Measurements from ENCODE around the gene PIK3R4.

PIK3R4 gene

GRCh38 chr3:130739848-130740247 is 6.8 kb downstream of the PIK3R4 start:
- no peak for DNase-seq

GRCh38 chr3:130738241-130738640 is 8.4 kb downstream of the PIK3R4 start:
- no peak for DNase-seq

GRCh38 chr3:130737622-130738021 is 9.0 kb downstream of the PIK3R4 start:
- DNase-seq, result peak; percentile 25

DNA sequence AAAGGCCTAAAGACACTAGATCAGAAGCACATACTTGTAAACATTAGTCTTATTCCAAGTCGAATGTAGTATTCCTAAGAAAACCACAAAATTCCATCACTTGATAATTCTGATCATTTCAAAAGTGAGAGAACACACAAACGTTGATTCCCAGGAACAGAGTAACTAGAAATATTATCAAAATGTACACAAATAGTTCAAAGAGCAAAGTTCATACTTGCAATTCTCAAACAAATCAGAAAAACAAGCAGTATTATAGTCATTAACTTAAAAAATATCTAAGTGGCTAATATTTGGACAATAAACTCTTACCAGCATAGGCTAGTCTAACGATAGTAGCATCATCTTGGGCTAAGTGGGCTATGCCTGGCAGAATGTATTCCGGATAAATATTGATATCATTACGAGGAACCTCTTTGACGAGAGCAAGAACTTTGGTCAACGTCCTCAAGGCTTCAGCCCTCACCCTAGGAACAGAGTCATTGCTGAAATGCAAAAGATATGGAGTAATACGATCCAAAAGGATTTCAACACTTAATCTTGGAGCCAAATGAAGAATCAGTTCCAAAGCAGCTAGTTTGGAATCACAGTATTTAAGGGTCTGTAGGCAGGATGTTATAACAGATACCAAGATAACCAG is 13.3 kb downstream of the PIK3R4 start:
- no peak for DNase-seq

DNA sequence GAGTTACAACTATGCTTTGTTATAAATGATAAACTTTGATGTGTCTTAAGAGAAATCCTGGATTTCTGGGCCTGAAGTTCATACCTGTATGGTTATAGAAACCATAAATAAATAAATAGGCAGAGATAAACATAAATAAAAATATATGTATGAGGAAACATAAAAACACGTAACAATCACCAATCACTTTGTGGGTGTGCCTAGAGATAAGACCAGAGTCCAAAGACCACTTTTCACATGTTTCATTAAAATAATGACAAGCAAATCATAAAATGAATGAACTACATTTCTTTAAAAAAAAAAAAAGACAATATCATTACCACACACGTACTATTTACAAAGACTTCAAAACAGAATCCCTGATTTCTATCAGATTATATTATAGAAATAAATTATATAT is 14.1 kb downstream of the PIK3R4 start:
- no peak for DNase-seq

DNA sequence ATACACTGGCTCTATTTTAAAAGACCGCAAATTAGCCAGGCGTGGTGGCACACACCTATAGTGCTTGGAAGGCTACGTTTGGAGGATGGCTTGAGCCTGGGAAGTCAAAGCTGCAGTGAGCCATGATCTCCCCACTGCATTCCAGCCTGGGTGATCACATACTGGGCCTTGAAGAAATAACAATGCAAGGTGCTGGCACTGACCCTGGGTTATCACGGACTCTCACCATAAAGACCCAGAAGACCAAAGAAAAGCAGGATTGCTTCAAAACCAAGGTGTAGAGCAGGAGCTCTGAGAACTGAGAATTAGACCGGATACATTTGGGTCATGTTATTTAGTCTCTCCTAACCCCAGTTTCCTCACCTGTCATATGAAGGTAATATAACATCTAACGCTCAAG is 14.8 kb downstream of the PIK3R4 start:
- DNase-seq, result no peak

GRCh38 chr3:130729154-130729553 is 17.5 kb downstream of the PIK3R4 start:
- DNase-seq, result no peak

DNA sequence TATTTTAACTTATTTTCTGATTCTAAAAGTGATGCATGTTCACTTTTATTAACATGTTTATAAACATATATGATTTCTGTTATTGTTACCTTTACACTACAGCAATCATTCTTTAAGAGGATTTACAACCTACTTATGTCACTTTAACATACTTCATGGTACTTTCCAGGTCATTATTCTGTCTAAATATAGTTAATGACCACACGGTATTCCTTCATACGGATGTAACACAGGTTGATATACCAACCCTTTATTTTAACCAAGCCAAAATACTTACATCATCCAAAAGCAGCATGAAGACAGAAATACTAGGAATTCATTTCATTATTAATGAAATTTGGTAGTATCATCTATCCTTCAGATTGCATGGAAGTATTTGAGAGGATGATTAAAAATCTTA is 18.6 kb downstream of the PIK3R4 start:
- no peak for DNase-seq

- DNase-seq, result peak; percentile 56
Observed at GRCh38 chr3:130725746-130726145, 20.9 kb downstream of the PIK3R4 start.

GRCh38 chr3:130715616-130716015 is 31.0 kb downstream of the PIK3R4 start:
- no peak for DNase-seq

GRCh38 chr3:130712718-130713423 is 33.8 kb downstream of the PIK3R4 start:
- no peak for DNase-seq

DNA sequence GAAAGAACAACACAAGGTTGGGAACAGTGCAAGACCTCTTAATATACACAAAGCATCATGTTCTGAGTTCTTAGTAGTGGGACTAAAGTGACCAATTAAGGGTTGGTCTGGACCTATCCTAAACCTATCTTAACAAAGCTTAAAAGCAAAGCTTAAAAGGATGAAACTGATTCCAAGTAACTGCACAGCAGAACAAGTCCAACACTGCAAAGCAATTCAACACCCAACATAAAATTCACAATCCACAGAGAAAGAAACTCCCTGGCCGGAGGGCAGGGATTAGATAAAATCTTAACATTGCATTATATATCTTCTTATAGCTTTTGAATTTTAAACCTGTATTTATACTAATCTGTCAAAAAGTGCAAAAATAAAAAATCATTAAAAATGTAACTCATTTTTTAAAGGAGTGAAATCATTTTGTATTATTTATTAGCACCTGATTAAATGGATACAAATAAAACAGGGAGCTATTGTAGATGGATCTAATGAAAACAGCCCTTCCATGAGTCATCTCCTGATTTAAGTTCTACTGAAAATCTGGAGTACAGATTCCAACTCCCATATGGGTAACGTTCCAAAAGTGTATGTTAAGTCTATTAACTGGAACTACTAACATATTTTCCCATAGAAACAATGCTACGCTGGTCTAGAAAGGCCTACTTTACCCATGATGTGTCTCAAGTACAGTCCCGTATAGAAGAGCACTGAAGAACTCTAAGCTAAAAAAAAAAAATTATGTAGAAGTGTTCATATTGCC is 34.9 kb downstream of the PIK3R4 start:
- peak; percentile 16 for DNase-seq

DNA sequence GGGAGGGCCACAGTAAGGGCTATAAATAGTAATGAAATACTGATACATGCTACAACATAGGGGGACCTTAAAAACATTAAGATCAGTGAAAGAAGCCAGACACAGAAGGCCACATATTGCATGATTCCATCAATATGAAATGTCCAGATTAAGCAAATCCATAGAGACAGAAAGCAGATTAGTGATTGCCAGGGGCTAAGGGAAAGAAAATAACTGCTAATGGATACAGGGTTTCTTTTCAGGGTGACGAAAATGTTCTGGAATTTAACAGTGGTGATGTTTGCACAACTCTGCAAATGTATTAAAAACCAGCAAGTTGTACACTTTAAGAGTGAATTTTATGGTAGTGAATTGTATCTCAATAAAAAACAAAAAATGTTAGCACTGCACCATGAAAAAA is 37.0 kb downstream of the PIK3R4 start:
- DNase-seq, result peak; percentile 33

- DNase-seq, result no peak
Observed at GRCh38 chr3:130707902-130708601, 38.6 kb downstream of the PIK3R4 start.

DNA sequence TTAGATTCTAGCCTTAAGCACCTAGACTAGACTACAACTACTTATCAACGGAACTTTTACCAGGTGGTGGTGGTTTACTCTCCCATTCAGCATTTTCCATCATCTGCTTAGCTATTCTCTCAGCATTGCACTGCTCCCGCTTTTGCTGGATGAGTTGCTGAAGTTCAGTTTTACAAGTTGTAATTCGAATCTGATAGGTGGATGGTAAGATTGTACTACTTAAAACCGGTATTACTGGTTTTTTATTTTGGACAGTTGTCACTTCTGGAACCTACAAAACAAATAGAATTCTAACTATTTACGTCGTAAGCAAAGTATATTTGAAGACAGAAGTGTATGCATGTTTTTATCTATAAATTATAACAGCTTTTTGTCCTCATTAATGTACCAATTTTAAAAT is 41.1 kb downstream of the PIK3R4 start:
- DNase-seq, result no peak

GRCh38 chr3:130702985-130703384 is 43.6 kb downstream of the PIK3R4 start:
- DNase-seq, result no peak

DNA sequence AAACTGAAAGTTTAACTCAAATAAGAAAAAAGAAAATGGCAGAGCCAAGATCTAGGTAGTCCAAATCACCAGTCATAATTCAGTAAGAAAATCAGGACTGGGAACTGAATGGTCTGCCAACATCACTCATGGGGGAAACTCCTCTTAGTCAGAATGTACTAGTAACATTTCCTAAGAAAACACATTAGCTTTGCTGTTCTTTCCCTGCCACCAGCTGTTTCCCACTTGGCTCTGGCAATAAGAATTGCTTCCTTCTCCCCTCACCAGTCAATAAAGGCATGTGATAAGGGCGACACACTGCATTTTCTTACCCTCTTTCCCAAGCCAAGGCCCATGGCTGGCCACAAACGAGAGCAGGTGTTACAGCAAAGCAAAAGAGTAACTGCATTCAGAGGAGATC is 46.1 kb downstream of the PIK3R4 start:
- no peak for DNase-seq

- peak; percentile 21 for DNase-seq
Observed at GRCh38 chr3:130699765-130700164, 46.9 kb downstream of the PIK3R4 start.

DNA sequence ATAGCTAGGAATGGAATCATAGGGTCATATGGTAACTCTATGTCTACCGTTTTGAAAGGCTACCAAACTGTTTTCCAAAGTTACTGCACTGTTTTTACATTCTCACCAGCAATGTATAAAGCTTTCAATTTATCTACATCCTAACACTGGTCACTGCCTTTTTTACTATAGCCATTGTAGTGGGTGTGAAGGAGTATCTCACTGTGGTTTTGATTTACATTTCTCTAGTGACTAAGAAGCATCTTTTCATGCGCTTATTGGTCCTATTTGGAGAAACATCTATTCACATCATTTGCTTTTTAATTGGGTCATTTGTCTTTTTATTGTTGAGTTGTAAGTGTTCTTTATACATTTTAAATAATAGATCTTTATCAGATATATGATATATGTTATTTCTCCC is 53.3 kb downstream of the PIK3R4 start:
- DNase-seq, result no peak

GRCh38 chr3:130692455-130692854 is 54.2 kb downstream of the PIK3R4 start:
- DNase-seq, result peak; percentile 15

- peak; percentile 41 for DNase-seq
Observed at GRCh38 chr3:130688697-130689470, 57.7 kb downstream of the PIK3R4 start.

DNA sequence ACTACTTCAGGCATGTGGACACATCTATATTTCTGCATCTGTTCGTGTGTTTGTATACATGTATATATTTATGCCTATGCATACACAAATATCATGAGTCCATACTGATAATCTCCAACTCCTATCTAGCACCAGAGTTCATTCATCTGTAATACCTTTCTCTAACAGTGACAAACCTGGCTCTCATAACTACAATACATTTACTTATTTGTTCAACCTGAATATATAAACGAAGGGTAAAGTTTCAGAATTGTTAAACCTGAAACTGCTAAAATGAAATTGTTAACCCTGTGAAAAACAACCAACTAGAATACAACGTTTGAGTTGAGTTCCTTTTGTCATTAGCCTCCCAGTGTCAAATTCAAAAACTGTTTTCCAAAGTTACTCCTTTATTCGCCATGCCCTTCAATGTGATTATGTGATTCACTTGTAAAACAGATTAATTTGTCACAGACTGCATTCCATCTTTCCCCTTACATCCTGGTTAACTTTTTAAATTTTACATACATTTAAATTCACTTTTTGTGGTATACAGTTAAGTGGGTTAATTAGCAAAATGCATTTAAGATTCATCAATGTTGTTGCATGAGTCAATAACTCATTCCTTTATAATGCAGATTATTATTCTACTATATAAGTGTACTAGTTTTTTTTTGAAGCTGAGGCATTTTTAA is 58.5 kb downstream of the PIK3R4 start:
- no peak for DNase-seq
